SK-N-SH (cell line): ENCODE data around the gene CELSR1.

Experiments
- FOXM1 ChIP-seq: IDR thresholded peaks from 2 replicates; pipeline ENCODE4 v1.4.0; 2012; ENCODE audit warnings: low read depth, mild to moderate bottlenecking
- GABPA ChIP-seq: IDR thresholded peaks from 2 replicates; pipeline ENCODE4 v1.4.0; 2012; ENCODE audit warnings: low read depth, mild to moderate bottlenecking
- POLR2AphosphoS5 ChIP-seq: IDR thresholded peaks from 2 replicates; pipeline ENCODE4 v1.6.1; 2012; ENCODE audit warnings: low read depth, low read length
- YY1 ChIP-seq: IDR thresholded peaks from 2 replicates; pipeline ENCODE4 v1.4.0; 2012; ENCODE audit warnings: low read depth, mild to moderate bottlenecking
- TF ChIP-seq, protein P1 (sequence below): fragments of 200-600 bp; sonication (generic); IDR thresholded peaks from 2 replicates; pipeline ENCODE4 v1.6.1; 2017; ENCODE audit warnings: antibody characterized with exemption, mild to moderate bottlenecking, moderate library complexity
- TF ChIP-seq, protein P2 (sequence below): fragments of 150-350 bp; IDR thresholded peaks from 2 replicates; pipeline ENCODE4 v1.6.1; 2017; ENCODE audit warnings: antibody characterized with exemption, low read length, low read depth, borderline replicate concordance

DNA sequence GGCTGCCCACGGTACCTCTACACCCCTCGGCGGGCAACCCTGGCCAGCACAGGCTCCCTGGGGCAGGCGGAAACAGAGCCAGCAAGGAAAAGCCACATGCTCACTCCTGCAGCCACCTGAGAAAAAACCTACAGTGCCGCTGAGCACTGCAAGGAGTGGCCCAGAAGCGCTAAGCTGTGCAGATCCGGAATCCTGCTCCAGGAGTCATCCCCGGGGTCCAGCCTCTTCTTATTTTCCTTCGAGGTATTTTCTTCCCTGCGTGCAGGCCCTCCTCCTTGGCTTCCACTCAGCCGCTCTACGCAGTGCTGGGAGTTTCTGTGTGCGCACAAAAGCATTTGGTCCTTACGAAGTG, 120.9 kb downstream of the CELSR1 start:
- TF ChIP-seq, protein P1, sequence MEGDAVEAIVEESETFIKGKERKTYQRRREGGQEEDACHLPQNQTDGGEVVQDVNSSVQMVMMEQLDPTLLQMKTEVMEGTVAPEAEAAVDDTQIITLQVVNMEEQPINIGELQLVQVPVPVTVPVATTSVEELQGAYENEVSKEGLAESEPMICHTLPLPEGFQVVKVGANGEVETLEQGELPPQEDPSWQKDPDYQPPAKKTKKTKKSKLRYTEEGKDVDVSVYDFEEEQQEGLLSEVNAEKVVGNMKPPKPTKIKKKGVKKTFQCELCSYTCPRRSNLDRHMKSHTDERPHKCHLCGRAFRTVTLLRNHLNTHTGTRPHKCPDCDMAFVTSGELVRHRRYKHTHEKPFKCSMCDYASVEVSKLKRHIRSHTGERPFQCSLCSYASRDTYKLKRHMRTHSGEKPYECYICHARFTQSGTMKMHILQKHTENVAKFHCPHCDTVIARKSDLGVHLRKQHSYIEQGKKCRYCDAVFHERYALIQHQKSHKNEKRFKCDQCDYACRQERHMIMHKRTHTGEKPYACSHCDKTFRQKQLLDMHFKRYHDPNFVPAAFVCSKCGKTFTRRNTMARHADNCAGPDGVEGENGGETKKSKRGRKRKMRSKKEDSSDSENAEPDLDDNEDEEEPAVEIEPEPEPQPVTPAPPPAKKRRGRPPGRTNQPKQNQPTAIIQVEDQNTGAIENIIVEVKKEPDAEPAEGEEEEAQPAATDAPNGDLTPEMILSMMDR = no peak
- TF ChIP-seq, protein P2, sequence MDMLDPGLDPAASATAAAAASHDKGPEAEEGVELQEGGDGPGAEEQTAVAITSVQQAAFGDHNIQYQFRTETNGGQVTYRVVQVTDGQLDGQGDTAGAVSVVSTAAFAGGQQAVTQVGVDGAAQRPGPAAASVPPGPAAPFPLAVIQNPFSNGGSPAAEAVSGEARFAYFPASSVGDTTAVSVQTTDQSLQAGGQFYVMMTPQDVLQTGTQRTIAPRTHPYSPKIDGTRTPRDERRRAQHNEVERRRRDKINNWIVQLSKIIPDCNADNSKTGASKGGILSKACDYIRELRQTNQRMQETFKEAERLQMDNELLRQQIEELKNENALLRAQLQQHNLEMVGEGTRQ = no peak
- TF ChIP-seq GABPA = no peak
- TF ChIP-seq POLR2AphosphoS5 = no peak
- no peak for TF ChIP-seq YY1
- no peak for TF ChIP-seq FOXM1
